HG03039 (cell line): ENCODE measurements around the gene PLA2G5.
"Not testable (repeated sequence)": the region's sequence is repeated elsewhere in the genome, so short reads cannot be mapped to it uniquely, and the experiment has no call there.

Experiments used
- ATAC-seq: cut with Tn5 transposase; IDR thresholded peaks from one replicate; pipeline ENCODE4 v1.9.1; 2021; ENCODE audit warnings: mild to moderate bottlenecking, moderate library complexity; ENCODE audit not compliant: unreplicated experiment

The PLA2G5 gene

DNA sequence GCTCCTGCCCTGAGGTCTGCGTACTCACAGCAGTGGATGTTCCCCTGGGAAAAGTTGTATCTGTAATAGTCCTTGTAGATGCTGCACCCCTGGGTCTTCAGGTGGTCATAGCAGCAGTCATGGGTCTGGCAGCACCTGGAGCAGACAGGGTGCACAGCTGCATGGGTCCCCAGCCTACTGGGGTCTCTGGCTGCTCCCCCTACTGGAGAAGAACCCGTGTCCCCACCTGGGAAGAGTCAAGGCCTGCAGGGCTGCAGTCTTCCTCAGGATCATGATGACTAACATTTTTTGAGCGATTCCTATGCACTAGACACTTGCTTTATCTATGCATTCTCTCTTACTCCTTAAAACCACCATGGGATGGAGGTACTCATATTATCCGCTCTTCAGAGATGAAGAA lies 45.5 kb downstream of the PLA2G5 start:
- no peak for ATAC-seq

DNA sequence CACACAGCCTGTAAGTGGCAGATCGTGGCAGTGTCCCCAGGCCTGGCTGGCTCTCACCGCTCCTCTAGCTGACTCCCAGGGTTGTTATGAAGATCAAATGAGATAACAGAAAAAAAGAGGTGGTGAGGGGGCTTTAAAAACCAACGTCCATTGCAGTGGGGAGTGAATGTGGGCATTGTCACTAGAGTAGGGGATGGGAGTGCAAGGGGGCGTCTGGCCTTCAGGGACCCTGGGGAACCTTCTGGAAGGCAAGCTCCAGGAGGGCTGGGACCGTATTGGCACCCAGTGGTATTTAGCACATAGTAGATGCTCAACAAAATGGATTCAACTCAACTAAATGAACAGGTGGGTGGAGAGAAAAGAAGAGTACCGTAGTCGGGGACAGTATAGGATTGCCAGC lies 45.9 kb downstream of the PLA2G5 start:
- no peak for ATAC-seq

DNA sequence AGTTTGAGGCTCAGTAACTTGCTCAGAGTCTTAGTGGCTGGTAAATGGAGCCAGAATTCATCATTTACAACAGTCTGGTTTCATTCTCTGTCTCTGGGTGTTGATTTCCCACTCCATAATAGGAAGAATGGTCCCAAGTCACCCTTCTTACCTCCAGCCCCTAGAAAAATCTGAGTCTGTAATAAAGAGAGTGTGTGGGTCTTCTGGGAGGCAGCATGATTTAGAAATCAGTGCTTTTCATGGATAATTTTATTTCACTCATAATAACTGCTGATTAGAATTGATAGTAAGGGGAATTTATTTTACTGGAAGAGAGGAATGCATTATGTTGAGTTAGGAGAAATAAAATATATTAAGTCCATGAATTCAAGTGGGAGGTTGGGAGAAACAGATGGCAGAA lies 47.2 kb downstream of the PLA2G5 start:
- no peak for ATAC-seq

DNA sequence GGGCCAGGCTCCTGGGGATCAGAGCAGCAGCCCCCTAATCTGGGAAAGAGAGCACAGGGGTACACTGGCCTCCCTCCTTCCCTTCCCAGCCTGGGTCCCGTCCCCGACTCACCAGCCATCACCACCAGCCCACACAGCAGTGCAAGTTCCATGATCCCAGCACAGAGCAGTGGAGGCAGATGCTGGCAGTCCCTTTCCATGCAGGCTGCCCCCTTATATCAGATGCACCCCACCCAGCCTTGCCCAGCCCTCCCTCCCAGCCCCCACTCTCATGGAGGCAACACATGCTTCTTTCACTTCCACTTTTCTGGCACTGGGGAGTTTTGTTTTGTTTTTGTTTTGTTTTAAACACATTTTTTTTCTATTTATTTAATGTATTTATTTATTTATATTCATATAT lies 49.4 kb downstream of the PLA2G5 start, which contains the start of gene PLA2G2D:
PLA2G2D (minus strand) TSS at position 190 of the 400 bp plus-strand sequence; CDS start at position 152, 38 bp downstream.
- no peak for ATAC-seq

DNA sequence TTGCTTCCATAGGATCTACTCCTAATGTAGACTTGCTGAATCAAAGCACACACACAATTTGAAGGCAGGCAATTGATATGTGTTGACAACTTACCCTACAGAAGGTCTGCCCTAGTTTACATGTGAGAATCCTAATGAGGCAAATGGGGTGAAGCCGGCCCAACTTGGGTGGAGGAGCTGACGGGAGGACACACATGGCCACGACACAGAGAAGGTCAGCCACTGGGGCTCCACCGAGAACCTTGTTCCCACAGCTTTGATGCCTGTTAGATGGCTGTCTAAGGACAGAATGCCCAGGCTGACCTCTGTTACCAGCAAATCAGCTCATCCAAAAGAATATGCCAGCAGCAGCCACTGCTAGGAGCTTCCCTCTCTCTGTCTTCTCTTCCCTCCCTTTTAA lies 50.8 kb downstream of the PLA2G5 start:
- no peak for ATAC-seq

DNA sequence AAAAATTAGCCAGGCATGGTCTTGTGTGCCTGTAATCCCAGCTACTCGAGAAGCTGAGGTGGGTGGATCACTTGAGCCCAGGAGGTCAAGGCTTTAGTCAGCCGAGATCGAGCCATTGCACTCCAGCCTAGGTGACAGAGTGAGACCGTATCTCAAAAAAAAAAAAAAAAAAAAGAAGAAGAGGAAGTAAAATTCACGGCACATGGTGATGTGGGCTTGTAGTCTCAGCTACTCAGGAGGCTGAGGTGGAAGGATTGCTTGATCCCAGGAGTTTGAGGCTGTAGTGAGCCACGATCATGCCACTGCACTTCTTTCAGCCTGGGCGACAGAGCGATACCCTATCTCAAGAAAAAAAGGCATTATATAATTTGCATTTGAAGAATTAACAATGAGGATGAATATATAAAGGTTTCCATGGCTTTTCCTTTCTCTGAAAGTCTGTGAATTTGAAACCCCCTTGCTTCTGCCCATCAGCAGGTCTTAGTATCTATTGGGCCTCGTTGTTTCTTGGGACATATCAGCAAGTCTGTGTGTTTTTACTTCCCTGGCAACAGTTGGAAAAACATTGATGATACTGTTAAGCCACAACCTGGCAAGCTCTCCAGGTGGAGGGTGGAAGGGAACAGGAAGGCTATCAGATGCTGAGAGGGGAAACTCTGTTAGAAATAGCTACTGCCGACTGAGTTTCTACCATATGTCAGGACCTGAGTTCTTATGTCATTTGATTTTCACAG lies 53.9 kb downstream of the PLA2G5 start:
- no peak for ATAC-seq

DNA sequence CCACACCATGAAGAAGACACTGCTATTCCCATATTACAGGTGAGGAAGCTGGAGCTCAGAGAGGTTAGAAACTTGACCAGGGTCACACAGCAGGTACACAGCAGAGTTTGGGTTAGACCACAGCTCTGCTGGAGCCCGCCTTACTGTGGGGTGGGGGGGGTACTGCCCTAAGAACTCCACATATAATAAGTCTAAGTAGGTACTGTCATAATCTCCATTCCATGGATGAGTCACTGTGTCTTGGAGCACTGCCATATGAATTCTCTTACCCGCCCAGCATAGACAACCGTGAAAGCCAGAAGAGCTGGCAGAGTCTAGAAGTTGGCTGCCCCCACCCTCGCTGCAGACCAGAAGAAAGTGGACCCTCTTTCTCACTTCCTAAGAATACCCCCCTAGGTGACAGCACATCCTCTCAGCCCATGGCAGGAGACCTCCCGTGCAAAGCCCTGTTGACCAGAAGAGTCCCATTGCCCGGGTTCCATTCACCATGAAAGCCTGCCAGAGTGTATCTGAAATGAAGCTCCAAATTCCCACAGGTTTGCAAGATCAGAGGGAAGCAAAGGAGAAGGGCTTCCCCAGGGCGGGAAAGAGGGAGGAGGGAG lies 54.6 kb downstream of the PLA2G5 start:
- no peak for ATAC-seq

DNA sequence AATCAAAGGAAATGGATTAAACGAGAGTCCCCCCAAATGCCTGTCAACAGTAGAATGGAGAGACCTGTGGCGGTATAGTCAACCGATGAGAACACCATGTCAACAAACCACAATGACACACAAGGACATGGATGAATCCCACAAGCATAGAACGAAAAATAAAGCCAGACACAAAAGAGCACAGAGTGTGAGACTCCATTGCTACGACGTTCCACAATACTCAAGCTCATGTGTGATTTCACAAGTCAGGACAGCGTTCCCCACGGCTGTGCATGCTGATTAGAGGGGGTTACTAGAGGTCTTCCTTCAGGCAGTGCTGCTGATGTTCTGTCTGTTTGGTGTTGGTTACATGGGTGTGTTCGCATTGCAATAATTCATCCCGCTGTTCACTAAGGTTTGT lies 55.1 kb downstream of the PLA2G5 start:
- no peak for ATAC-seq

DNA sequence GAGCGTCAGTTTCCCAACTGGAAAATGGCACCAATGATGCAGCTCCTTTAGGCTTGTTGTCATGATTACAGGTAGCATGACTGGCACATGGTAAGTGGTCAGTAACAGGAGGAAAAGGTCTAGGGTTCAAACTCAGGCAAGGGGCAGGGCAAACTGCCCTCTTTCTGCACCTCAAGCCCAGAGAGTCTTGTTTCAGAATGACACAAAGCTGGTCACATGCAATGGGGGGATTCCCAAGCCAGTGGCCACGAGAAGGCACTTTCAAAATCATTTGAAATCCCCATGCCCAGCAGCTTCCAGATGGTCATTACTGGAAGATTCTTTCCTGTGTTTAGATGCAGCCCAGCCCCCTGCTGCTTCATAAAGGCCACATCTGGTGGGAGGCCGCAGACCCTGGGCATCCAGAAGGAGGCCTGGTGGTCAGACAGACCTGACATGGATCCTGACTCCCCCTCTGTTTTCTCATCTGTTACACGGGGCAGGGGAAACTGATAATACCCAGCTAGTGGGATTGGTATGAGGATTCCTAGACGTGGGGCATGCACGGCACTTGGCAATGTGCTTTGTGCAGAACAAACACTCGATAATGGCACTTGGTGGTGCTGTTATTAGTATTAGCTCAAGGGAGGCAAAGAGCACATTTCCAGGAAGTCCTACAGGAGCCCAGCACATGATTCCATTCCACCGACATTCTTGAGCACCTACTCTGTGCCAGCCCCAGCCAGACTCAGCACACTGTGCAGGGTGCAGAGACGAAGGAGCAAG lies 56.2 kb downstream of the PLA2G5 start:
- ATAC-seq: no peak

DNA sequence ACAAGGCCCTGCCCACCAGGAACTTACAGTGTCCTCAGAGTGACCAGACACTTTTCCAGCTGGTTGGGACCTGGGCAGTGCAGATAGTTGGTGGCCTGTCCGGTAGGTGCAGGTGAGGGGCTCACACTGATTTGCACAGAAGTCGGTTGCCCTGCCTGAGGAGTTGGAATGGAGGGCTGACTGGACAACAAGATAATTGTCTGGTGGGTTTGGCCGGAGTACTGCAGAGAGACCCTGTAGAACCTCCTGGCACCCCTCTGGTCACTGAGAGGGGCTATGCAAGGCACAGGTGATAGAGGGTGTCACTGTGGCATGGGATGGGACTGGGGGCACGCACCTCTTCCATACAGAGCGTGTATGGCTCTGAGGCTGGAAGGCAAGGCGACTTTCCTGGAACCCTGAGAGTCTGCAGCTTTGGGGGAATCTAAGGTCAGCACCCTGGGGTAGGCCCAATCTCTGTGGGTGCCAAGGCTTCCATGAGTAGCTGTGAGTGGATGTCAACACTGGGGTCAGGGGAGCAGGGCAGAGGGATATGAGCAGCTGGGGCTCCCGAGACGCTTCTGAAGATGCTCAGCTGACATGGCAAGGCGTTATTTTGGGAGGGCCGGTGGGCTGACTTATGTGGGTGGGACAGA lies 56.9 kb downstream of the PLA2G5 start:
- no peak for ATAC-seq

DNA sequence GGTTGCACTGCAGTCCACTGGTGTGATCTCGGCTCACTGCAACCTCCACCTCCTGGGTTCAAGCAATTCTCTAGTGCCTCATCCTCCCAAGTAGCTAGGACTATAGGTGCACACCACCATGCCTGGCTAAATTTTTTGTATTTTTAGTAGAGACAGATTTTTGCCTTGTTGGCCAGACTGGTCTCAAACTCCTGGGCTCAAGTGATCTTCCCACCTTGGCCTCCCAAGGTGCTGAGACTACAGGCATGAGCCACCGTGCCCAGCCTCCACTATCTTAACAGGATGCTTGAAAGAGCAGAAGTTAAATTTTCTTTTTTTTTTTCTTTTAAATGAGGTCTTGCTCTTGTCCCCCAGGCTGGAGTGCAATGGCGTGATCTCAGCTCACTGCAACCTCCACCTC lies 60.5 kb downstream of the PLA2G5 start:
- ATAC-seq: not testable (repeated sequence)

DNA sequence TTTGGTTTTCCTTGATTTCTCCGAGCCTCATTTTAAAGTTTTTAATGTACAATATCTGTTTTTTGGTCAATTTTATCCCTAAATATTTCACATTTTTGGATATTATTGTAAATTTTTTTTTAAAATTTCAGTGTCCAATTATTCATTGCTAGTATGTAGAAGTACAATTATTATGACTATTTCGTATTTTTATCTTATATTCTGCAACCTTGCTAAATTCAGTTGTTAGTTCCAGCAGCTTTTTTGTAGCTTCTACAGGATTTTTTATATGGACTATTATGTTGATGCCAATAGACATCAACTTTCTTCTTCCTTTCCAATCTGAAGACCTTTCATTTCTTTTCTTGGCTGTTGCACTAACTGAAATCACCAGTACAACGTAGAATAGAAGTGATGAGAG lies 65.0 kb downstream of the PLA2G5 start:
- no peak for ATAC-seq

DNA sequence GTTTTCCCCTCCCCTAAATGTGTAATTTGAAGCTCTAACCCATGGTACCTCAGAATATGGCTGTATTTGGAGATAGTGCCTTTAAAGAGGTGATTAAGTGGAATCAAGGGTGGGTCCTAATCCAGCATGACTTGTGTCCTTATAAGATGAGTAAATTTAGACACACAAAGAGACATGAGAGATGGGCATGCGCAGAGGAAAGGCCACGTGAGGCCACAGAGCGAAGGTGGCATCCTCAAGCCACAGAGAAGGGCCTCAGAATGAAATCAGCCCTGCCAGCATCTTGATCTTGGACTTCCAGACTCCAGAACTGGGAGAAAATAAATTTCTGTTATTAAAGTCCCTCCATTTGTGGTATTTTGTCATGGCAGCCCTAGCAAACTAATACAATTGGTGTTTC lies 66.3 kb downstream of the PLA2G5 start:
- no peak for ATAC-seq

DNA sequence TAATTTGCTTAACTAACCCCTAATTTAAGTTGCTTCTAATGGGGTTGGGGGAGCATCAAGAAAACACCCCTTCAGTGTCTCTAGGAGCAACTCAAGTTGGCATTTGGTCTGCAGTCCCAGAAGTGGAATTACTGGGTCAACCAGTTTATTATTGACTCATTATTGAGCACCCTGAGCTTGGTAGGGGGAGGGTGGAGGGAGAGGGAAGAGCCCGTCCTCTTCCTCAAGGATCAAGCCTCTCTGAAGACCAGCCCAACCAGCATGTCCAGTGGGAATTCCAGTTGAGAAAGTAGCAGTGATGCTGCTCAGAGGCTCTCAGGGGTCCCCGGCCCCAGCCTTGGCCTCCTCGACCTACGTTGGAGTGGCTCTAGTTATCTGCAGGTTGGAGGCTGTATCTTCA lies 67.1 kb downstream of the PLA2G5 start:
- no peak for ATAC-seq

DNA sequence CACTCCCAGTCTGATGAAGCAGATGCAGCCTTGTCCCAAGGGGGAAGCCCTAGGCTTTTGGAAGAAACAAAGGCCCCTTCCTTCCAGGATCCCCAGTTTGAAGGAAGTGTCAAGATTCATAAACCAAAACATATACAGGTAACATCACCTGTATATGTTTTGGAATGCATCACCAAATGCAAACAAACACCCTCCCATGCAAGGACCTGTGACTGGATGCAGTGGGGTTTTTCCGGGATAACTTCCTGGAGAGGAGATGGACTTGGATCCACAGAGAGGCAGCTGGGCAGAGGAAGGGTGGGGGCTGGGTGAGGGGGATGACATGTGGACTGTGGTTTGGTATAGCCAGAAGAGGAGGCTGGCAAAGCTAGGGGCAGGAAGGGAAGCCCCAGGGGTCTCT lies 67.6 kb downstream of the PLA2G5 start:
- no peak for ATAC-seq

DNA sequence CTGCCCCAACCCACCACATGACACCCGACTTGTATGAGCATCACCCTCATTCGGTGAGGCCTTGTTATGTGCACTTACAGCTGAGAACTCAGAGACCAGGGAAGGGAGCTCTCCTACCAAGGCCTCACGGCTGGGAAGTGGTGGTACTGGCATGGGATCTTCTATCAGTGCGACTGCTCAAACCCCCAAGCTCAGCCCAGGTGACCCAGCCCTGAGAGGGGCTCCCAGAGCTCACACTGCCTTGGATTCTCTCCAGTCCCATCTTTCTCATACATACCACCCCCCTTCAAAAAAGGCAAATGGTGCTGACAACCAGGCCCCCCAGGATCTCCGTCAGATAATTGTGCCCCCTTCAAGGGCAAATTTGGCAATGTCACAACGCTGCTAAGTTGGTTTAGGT lies 68.4 kb downstream of the PLA2G5 start:
- no peak for ATAC-seq

DNA sequence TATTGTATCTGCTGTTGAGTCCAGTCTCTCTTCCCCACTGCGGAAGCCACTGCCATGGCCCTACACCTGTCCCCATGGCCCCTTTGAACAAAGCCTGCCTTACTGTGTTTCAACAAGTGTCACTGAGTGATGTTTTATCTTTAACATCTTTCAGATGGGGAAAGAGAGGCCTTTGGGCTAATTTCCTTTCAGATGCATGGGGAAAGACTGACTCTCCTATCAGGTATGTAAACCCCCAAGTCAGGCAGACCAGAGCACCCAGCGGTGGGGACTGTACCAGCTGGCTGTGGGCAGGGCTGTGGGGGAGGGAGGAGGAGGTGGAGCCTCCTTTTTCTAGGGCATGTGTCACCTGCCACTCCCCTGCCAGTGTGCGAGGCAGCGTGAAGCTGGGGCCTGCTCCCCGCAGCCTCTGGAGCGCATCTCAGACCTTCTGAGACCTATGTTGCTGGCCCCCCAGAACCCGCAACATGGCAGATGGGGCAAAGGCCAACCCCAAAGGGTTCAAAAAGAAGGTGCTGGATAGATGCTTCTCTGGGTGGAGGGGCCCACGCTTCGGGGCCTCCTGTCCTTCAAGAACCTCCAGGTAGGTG lies 69.1 kb downstream of the PLA2G5 start, which contains the start of gene PLA2G2F:
PLA2G2F (plus strand) TSS at position 363 of the 590 bp plus-strand sequence; CDS start at position 468, 105 bp downstream.
- ATAC-seq: no peak

DNA sequence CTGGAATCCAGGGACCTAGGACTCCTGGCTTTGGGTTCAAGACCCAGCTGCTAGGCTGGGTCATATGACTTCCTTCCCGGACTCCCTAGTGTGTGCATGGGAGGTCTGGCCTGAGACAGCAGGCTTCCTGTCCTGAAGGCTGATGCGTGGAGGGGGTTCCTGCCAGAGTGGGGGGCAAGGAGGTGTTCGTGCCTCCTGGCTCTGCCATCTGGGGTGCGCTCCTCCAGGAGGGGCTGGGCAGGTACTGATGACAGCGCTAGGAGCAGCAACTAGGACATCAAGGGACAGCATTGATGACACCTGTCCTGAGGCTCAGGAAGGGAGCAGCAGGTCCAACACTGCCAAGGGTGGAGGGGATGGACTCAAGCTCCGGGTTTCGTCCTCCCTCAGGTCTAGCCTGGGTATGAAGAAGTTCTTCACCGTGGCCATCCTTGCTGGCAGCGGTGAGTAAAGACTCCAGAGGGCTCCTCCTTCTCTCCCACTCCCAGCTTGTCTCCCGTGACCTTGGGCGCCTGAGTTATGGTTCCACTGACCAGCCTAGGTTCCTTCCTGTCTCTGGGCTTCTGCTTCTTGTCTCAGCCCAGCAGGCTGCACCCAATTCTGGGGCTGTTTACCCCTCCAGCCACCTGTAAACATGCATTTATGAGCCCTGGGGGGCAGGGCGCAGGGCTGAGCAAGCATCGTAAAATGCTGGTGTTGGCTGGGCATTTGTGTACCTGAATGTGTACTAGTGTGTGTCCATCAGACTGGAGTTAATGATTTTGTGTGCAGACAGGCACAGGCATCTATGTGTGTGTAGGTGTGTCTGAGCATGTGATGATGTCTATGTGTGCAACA lies 70.0 kb downstream of the PLA2G5 start:
- ATAC-seq: no peak

DNA sequence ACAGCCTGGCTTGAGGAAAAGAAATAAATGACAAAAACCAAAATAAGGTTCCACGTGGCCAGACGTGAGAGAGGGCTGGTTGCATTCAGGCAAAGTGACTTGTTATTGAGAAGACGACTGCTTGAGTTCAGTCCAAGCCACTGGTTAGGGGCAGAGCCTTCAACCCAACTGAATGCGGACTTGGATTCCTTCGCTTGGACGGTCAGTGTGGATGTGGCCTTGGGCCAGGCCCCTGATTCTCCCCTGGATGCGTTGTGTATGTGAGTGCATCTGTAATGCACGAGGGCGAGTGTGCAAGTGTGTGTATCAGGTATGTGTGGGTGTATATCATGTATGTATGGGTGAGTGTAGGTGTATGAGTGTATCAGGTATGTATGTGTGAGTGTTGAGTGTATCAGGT lies 71.0 kb downstream of the PLA2G5 start:
- ATAC-seq: no peak

DNA sequence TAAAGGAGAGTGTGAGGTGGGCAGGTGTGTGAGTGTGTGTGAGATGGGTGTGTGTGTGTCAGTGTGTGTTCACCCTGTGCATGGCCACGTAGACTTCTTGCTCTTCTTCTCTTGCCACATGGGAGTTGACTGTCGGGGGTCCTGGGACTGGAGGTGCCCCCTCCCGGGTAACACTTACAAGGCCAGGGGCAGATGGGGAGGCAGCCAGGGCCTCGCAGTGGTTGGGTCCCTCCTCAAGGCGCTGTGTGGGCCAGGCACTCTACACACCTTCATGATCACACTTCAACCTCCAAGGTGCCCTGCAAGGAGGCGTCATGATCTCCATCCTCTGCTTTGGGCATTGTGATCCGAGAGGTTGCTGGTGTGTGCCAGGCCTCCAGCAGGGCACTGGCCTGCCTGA lies 71.5 kb downstream of the PLA2G5 start:
- ATAC-seq: no peak
